ELR (cell line): ENCODE results near the gene MED12L.

Experiments
- DNase-seq: peaks from one replicate; pipeline ENCODE4 v3.0.0-alpha.2; 2015; ENCODE audit warnings: low read depth

The MED12L gene

GRCh38 chr3:151327571-151328198 lies 242.2 kb downstream of the MED12L start:
- DNase-seq, result peak; percentile 70

DNA sequence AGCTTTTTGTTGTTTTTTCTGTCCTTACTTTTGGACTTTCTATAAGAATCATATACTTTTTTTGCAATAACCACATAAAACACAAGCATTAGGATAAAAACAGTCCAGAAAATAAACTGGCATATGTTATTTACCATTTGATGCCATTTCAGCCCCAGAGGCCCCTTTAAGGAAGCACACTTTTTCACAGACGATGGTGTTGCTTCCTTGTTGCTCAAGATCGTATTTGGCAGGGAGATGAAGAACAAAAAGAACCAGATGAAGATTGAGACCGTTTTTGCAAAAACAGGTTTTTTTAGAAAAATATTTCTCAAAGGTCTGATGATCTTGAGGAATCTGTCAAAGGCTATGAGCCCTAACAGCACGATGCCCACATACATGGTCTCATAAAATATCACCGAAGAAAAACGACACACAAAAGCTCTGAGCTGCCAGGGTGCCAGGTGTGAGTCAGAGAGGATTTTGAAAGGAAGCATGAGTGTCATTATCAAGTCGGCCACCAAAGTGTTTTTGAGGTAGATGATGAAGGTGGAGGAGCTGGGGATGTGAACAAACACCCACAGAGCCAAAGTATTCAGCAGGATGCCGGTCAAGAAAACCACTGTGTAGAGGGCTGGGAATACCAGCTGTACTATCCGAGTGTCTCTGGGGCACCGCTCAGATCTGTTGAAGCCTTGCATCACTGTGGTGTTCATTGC lies 243.0 kb downstream of the MED12L start:
- DNase-seq, result peak; percentile 42

- DNase-seq, result no peak
Measured at GRCh38 chr3:151329363-151329762, 243.9 kb downstream of the MED12L start, which contains the start of gene P2RY13. P2RY13 (minus strand) TSS chr3:151329549; CDS start chr3:151329528, 21 bp downstream.

GRCh38 chr3:151330379-151330778 lies 244.9 kb downstream of the MED12L start:
- DNase-seq, result no peak

GRCh38 chr3:151330899-151331298 lies 245.4 kb downstream of the MED12L start:
- DNase-seq, result no peak

DNA sequence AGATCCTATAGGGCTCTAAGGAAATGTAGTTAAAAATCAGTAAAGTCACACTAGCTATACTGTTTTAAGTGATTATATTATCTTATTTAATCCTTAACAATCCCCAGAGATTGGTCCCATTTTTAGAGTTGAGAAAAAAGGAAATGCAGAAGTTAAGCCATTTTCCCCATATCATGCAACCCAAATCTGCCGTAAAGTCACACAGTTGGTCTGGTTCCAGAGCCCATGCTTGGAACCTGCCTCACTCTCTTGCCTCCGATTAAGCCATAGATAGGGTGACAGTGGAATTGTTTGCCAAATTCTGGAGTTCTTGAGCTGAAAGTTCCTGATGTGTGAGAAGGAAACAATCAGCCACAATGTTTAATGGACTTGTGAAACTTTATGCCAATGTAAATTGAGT lies 246.2 kb downstream of the MED12L start:
- DNase-seq, result no peak

GRCh38 chr3:151345859-151346258 lies 260.4 kb downstream of the MED12L start:
- peak; percentile 51 for DNase-seq

DNA sequence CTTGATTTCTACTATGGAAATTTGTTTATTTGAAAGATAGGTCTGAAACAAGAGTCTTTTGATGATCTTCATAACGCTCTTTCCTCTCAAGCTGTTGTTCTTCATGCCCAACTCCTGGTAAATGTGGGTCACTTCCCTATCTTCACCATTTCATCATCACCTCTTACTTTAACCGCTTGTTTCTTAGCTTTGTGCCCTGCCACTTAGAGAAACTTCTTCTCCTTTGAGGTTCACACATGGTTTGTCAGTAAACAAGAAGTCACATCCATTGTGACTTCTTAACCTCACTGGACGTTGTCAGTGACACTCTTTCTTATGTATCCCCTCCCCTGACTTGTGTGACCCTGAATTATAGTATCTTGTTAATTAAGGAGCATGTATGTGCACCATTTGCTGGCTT lies 260.8 kb downstream of the MED12L start:
- DNase-seq, result no peak

DNA sequence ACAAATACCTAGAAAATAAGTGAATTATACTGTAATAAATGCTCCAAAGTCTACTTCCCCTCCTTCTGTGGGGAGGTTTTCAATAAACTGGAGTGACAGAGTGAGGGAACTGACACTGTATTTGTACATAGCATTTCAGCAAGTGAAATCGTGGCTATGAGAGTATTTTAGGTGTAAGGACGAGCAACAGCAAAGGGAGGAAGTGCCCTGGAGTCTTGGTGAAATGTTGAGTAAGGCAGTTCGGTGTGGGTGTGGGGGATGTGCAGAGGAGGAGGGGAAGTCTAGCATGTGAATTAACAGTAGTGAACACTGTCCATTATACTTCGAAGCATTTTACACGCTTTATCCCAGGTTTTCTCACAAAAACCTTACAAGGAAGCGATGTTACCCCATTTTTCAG lies 262.0 kb downstream of the MED12L start:
- DNase-seq, result no peak

DNA sequence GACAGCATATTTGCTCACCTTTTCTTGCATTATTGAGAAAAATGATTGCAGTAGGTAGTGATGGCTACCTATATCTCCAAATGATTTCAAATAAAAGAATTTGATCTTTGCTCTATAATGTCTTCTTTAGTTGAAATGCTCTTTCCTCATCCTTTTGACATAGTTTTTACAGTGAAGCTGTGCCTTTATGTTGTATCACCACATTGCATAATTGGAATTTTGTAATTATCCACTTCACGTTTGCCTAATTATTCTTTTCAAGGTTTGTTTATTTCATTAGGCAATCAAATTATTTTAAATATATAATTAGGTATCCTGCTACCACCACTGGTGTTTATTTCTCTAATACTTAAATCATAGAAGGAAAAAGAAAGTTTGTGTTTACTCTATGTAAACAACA lies 265.2 kb downstream of the MED12L start:
- no peak for DNase-seq

DNA sequence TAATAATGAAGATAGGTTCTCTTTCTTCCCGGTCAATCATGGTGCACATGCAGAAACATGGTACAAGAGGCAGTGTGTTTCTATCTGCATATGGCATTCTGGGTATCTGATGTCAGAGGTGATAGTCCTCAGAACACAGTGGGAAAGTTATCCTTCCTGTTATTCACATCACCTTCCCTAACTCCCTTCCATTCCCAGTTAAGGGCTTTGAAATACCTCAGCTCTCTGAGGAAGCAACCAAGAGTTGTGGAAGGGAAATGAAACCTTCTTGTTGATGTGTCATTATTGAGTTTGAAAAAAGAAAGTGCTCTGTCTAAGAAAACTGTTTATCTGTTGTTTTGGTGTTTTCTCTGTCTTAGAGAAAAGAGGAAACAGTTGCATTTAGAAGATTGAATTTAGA lies 265.8 kb downstream of the MED12L start:
- no peak for DNase-seq

GRCh38 chr3:151351648-151352047 lies 266.2 kb downstream of the MED12L start:
- DNase-seq, result no peak

DNA sequence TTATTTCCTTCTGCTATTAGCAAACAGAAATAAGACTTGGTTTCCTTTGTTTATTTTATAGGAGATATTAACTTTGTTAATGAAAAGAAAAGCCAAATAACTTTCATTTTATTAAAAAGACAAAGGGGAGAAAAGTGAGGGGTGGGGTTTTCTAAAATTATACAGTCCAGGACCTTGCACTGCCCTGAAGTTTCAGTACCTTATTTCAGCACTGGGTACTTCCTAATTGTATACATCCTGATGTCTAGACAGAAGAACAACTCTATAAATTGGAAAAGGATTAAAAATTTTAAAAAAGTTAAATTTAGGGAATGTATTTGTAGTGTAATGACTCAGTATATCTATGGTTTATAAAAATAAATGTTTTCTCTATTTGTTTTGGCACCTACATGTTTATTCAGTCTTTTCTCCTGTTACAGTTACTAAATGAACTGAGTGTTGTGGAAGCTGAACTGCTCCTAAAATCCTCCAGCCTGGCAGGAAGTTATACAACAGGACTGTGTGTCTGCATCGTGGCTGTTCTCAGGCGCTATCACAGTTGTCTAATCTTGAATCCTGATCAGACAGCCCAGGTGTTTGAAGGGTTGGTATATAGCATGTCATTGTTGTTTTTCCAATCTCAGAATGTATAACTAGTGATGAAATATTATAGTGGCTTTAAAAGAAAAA lies 271.5 kb downstream of the MED12L start:
- no peak for DNase-seq

DNA sequence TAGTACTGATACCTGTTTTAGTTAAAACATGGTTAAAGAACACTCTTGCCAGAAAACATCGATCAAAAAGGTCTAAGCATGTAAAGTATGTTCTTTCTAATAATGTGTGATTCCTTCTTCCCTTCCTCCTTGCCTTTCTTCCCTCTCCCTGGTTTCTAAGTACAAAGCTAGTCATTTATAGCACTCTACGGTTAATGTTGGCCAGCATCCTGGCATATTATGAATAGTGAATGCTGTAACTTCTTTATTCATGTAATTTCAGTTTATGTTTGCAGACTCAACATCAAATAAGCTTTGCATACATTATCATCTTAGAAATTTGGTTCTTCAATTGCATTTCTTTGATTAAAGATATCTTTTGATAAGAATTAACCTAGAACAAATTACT lies 272.0 kb downstream of the MED12L start:
- DNase-seq, result no peak

DNA sequence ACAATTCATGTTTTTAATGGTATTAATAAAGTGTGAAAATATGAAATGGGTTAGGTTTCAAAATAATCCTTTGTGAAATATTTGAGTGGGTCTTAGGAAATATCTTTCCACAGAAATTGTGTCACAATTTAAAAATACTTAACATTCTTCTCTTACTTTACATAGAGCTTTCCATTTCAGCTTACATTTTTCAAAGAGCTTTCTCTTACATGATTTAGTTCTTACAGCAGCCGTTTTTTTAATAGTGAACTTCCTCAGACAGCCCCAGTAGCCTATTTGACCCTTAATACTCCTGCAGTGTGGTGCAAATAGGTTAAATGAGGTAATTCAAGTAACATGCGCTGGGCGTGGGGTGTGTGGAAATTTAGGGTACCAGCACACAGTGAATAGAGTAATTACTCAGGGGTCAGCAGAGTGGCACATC lies 277.3 kb downstream of the MED12L start:
- no peak for DNase-seq

GRCh38 chr3:151366993-151367392 lies 281.5 kb downstream of the MED12L start:
- DNase-seq, result no peak

- DNase-seq, result no peak
Measured at GRCh38 chr3:151367448-151367847, 282.0 kb downstream of the MED12L start.

GRCh38 chr3:151371526-151371925 lies 286.1 kb downstream of the MED12L start:
- no peak for DNase-seq

GRCh38 chr3:151372063-151372820 lies 286.8 kb downstream of the MED12L start:
- DNase-seq, result peak; percentile 14

- no peak for DNase-seq
Measured at GRCh38 chr3:151377768-151378385, 292.4 kb downstream of the MED12L start.

DNA sequence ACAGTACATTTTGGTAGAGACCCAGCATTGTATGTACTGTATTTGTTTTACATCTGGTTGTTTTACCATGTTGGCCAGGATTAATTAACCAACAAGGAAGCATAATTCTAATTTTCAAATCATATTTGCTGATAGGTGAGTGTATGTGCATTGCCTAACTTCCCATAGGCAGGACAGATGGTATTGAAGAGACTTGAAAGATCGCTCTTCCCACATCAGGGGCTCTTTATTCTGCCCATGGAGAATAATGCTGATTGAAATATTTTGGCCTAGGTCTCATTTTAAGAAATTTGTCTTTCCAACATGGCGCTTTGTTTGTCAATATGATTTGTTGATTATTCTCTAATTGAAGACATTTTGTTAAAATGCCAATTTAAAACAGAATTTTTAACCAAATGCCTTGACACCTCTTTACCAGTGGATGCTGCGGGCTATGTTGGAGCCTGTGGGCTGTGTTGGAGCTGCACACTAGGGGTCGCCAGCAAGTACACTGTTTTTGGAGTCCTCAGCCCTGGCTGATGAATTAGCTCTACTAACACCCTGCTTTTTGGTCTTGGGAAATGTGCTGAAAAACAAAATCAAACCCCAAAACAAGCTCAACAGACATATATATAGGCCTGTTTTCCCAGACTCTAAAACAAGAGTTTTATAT lies 293.7 kb downstream of the MED12L start:
- DNase-seq, result peak; percentile 45

GRCh38 chr3:151382671-151383070 lies 297.2 kb downstream of the MED12L start:
- DNase-seq, result no peak
